ENCODE data around the gene DIRAS3. TPM values are rescaled to one million over a fixed set of nuclear protein-coding genes. Genes with fewer than 3 reads are reported as not detected.
"Not testable (repeated sequence)": the region's sequence is repeated elsewhere in the genome, so short reads cannot be mapped to it uniquely, and the experiment has no call there.

DIRAS3 gene
- not detected in 2 replicates for total RNA-seq (2014; rRNA removed; shearing (Covaris generic))

- in situ Hi-C loops (cut with HindIII; ENCODE audit: low sequenced_read_pairs): no loop called here
- DNase-seq (ENCODE audit: low spot score): no peak
Measured at GRCh38 chr1:68049941-68050878, at the start of gene DIRAS3. Gene DIRAS3, minus strand, starts transcription at chr1:68050627. Its CDS starts 3,330 bp downstream, at chr1:68047297.

DNA sequence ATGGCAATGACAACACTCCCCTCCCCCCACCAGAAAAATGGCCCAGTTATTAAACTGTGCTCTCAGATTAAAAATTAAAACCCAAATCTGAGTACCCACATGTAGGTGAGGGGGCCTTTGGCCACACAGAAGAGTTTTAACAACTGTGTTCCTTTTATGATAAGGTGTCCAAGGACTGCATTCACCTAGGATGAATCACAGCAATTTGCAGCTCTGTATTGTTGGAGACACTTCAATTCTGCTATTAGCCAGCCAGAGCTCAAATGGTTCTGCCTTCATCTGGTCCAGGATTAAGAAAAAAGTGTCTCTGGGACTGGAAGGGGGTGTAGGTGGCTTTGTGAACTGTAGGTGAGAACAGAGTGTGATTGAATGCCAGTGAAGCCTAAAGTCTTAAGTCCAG lies 43.3 kb upstream of the DIRAS3 start:
- DNase-seq (ENCODE audit: low spot score): no peak
- in situ Hi-C loops (cut with HindIII; ENCODE audit: low sequenced_read_pairs): no loop called here

- in situ Hi-C loops (cut with HindIII; ENCODE audit: low sequenced_read_pairs): no loop called here
- no peak for DNase-seq (ENCODE audit: low spot score)
Measured at GRCh38 chr1:68087184-68087583, 36.8 kb upstream of the DIRAS3 start.

- no peak for DNase-seq (ENCODE audit: low spot score)
- in situ Hi-C loops (cut with HindIII; ENCODE audit: low sequenced_read_pairs): no loop called here
Measured at GRCh38 chr1:68085752-68086151, 35.3 kb upstream of the DIRAS3 start.

- in situ Hi-C loops (cut with HindIII; ENCODE audit: low sequenced_read_pairs): no loop called here
- DNase-seq (ENCODE audit: low spot score): no peak
Measured at GRCh38 chr1:68083686-68084085, 33.3 kb upstream of the DIRAS3 start.

DNA sequence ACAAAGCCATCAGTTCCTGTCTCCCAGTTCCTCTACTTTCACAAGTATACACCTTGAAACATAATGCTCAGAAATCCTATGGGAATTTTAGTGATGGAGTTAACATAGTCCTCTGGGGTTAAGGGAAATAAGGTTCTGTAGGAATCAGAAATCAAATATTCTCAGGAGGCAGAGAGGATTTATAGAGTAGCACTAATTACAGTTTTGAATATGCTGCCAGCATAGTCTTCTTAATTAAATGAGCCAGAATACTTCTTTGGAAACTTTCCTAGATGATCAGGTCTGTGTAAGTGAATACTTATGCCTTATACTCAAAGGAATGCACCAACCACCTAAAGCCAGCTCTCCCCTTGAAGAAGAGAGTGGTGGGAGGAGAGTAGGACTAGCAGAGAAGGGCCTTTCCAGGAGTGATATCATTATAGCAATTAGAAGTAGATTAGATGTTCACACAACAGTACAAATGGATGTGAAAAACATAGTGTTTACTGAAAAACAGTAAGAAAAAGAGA lies 31.4 kb upstream of the DIRAS3 start:
- DNase-seq (ENCODE audit: low spot score): no peak
- in situ Hi-C loops (cut with HindIII; ENCODE audit: low sequenced_read_pairs): no loop called here

DNA sequence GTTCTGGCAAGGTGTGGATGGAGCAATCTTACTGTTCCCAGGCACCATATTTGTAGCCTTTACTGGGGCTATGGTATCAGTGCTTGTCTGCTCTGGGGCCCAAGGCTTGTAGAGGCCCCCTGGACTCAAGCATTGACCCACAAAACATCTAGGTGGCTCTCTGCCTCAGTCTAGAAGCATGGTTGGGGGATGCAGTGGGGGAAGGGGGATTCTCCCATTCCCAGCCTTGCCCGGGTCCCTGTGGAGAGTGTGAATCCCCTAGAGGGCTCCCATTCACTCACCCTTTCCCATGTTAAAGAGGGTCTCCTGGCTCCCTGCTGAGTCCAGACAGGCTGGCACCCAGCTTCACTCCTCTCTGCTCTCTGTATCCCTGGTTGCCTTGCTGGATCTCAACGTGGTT lies 28.2 kb upstream of the DIRAS3 start:
- in situ Hi-C loops (cut with HindIII; ENCODE audit: low sequenced_read_pairs): no loop called here

DNA sequence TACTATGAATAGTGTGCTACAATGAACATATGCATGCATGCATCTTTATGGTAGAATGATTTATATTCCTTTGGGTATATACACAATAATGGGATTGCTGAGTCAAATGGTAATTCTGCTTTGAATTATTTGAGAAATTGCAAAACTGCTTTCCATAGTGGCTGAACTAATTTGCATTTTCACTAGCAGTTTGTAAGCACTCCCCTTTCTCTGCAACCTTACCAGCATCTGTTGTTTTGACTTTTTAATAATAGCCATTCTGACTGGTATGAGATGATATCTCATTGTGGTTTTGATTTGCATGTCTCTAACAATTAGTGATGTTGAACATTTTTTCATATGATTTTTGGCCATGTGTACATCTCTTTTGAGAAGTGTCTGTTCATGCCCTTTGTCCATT lies 24.0 kb upstream of the DIRAS3 start:
- in situ Hi-C loops (cut with HindIII; ENCODE audit: low sequenced_read_pairs): no loop called here
- no peak for DNase-seq (ENCODE audit: low spot score)

More for the DNA sequence above, 28.2 kb upstream of the DIRAS3 start:
- DNase-seq (ENCODE audit: low spot score): no peak

- in situ Hi-C loops (cut with HindIII; ENCODE audit: low sequenced_read_pairs): no loop called here
Measured at GRCh38 chr1:68065766-68066165, 15.3 kb upstream of the DIRAS3 start.

GRCh38 chr1:68058053-68058452 lies 7.6 kb upstream of the DIRAS3 start:
- DNase-seq (ENCODE audit: low spot score); in situ Hi-C loops (cut with HindIII; ENCODE audit: low sequenced_read_pairs): not testable (repeated sequence)

More at GRCh38 chr1:68065766-68066165, 15.3 kb upstream of the DIRAS3 start:
- DNase-seq (ENCODE audit: low spot score): no peak

DNA sequence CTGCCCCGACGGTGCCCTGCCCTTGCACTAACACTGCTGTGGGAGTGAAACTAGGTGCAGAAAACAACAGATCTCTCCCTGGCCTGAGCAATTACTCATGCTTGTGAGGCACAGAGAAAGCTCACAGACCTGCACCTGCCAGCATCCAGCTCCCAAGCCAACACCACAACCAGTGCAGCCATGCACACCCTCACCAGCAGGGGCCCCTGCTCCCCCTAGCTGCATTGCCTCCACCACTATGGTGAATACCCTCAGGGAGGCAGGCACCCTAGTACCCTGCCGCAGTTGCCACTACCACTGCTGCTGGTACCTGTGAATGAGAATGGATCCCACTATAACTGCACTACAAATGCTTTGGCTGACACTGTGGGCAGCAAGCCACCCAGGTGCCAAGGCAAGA lies 7.1 kb upstream of the DIRAS3 start:
- in situ Hi-C loops (cut with HindIII; ENCODE audit: low sequenced_read_pairs): no loop called here
- no peak for DNase-seq (ENCODE audit: low spot score)

DNA sequence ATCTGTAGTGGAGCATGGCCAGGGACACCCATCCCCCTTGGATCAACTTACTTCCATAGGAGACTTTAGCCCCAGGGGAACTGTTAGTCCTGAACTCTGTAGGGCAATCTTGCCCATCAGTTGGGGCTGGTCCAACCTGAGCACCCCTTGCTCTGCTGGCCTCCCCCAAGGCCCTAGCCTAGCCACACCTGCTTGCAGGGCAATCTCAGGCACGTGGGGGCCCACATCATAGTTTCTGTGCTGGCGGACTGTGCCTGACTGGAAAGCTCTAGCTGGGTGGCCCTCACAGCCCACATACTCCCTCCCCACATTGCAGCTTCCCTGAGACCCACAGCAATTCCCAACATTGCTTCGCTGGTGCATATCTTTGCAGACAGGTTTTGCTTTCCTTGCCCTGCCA lies 6.6 kb upstream of the DIRAS3 start:
- in situ Hi-C loops (cut with HindIII; ENCODE audit: low sequenced_read_pairs): no loop called here

GRCh38 chr1:68051475-68051874 lies 1.0 kb upstream of the DIRAS3 start:
- DNase-seq (ENCODE audit: low spot score): no peak
- in situ Hi-C loops (cut with HindIII; ENCODE audit: low sequenced_read_pairs): no loop called here

More for the DNA sequence above, 6.6 kb upstream of the DIRAS3 start:
- no peak for DNase-seq (ENCODE audit: low spot score)

- in situ Hi-C loops (cut with HindIII; ENCODE audit: low sequenced_read_pairs): no loop called here
- DNase-seq (ENCODE audit: low spot score): no peak
Measured at GRCh38 chr1:68047659-68048026, 2.8 kb downstream of the DIRAS3 start.

GRCh38 chr1:68046885-68047658 lies 3.4 kb downstream of the DIRAS3 start:
- in situ Hi-C loops (cut with HindIII; ENCODE audit: low sequenced_read_pairs): no loop called here
- no peak for DNase-seq (ENCODE audit: low spot score)

GRCh38 chr1:68046423-68046822 lies 4.0 kb downstream of the DIRAS3 start:
- in situ Hi-C loops (cut with HindIII; ENCODE audit: low sequenced_read_pairs): no loop called here
- DNase-seq (ENCODE audit: low spot score): no peak

- in situ Hi-C loops (cut with HindIII; ENCODE audit: low sequenced_read_pairs): no loop called here
- no peak for DNase-seq (ENCODE audit: low spot score)
Measured at GRCh38 chr1:68045511-68046180, 4.8 kb downstream of the DIRAS3 start.

DNA sequence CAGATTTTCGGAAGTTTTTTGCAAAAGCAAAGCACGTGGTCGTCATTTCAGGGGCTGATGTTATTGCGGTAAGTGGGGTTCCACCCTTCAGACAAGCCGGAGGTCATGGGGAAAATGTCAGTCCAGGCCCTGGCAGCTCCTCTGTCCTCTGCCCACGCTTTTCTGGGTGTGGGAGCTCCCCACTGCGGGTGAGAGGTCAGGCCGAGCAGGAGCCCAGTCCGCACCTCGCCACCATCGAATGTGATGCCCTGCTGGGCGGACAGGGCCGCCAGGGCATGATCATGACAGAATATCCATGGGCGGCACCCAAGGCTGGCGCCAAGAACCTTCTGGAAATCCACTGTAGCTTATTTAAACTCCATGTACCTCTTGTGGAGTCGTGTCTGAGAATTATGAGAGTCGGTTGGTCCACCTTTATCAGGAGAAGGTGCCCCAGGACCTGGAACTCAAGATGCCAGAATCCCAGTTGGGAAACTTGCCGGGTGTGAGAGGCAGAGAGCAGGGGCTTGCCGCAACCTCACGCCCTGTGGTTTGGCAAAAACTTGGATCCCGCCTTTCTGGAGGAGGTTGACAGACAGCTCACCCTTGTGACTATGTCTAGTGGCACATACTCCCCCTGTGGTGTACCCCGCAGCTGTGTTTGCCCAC lies 6.9 kb downstream of the DIRAS3 start:
- in situ Hi-C loops (cut with HindIII; ENCODE audit: low sequenced_read_pairs): no loop called here
- no peak for DNase-seq (ENCODE audit: low spot score)

DNA sequence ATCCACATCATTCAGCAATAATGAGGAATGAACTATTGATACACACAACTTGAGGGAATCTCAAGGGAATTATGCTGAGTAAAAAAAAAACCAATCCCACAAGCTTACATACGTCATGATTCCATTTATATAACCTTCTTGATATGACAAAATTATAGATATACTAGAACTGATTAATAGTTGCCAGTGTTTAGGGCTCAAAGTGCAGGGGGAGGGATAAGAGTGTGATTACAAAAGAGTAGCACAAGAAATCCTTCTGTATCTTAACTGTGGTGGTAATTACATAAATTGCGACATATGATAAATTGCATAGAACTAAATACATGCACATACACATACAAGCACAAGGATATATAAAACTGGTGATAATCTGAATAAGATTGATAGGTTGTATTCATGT lies 13.5 kb downstream of the DIRAS3 start:
- in situ Hi-C loops (cut with HindIII; ENCODE audit: low sequenced_read_pairs): no loop called here
- no peak for DNase-seq (ENCODE audit: low spot score)

Measured in G401 (cell line).